Adrenal gland (tissue), 12 donors: ENCODE measurements around the gene PIGBOS1. TPM values are rescaled to one million over a fixed set of nuclear protein-coding genes. Genes with fewer than 3 reads are reported as not detected.
A peak's percentile ranks its signal among the peaks of the same experiment; 100 is the strongest.

Experiments used
- DNase-seq, 7 donors: peaks; one replicate each; pipeline ENCODE4 v3.0.0-alpha.2; 2019 to 2020
- H3K27ac ChIP-seq, 5 donors: fragments of 200-600 bp; sonication (generic) in 4 of 5; 1 replicate in 3 of 5; 2 replicates in 2 of 5; pipeline versions ENCODE4 v1.5.1 to v1.8.0; 2016 to 2020; ENCODE audit warnings: mild to moderate bottlenecking in 1 of 5
- H3K27me3 ChIP-seq: fragments of 200-600 bp; 2 replicates; pipeline ENCODE4 v1.8.0; 2021
- H3K36me3 ChIP-seq, 2 donors: fragments of 200-600 bp; replicated peaks in 1 of 2; 1 replicate in 1 of 2; 2 replicates in 1 of 2; pipeline versions ENCODE4 v1.5.1 to v1.8.0; 2018 to 2022
- H3K4me1 ChIP-seq, 2 donors: fragments of 200-600 bp; replicated peaks in 1 of 2; 1 replicate in 1 of 2; 2 replicates in 1 of 2; pipeline versions ENCODE4 v1.5.1 to v1.8.0; 2018 to 2021
- H3K4me3 ChIP-seq, 4 donors: fragments of 200-600 bp; sonication (generic) in 3 of 4; one replicate each; pipeline ENCODE4 v1.5.1; 2016 to 2018
- H3K9me3 ChIP-seq, 3 donors: fragments of 200-600 bp; sonication (generic) in 1 of 3; replicated peaks in 1 of 3; 1 replicate in 2 of 3; 2 replicates in 1 of 3; pipeline versions ENCODE4 v1.5.1 to v1.8.0; 2016 to 2021
- POLR2A ChIP-seq, 2 donors: fragments of 450-650 bp; IDR thresholded peaks; one replicate each; pipeline ENCODE4 v1.6.1; 2017; ENCODE audit warnings: antibody characterized with exemption in 2 of 2, mild to moderate bottlenecking in 2 of 2, moderate library complexity in 1 of 2
- WGBS, 4 donors: extraction: QIAGEN DNeasy Blood & Tissue Kit in 2 of 4; methylation state at CpG; one replicate each; pipeline versions ENCODE4 v1.1.5 to v1.1.7; 2013 to 2017; 5-methylcytosine and 5-hydroxymethylcytosine counted together
- intact Hi-C, 2 donors: fragments of 100-400 bp; cut with DNase I; formaldehyde crosslinking; loops; one replicate each; pipeline versions ENCODE4 v1.14.1 to v1.15.0; 2022 to 2023
- polyA plus RNA-seq, 3 donors: library from polyadenylated mRNA; stranded (reverse); fragments of 200-250 nt in 2 of 3; fragments of 350-450 nt in 1 of 3; fragmentation: Illumina TruSeq in 1 of 3; extraction: RNeasy Lipid Tissue Mini Kit (QIAGEN cat#74804) in 1 of 3; gene quantifications; one replicate each; pipeline ENCODE4 v1.2.3, GENCODE V29; 2013 to 2014
- total RNA-seq, 9 donors: library from RNA; depleted of rRNA in 4 of 9; stranded (reverse); fragments of >200 nt in 4 of 9; fragments of 120-200 nt in 1 of 9; fragmentation: NEBNext Ultra II Directional in 1 of 9; extraction: Animal tissue kit (Norgen Biotek cat#: 25700) in 1 of 9; gene quantifications; one replicate each; pipeline versions ENCODE4 v1.1.0 to v1.2.4, GENCODE V29; 2013 to 2023
- TF ChIP-seq, protein P1 (sequence below), 6 experiments: fragments of 450-650 bp in 4 of 6; fragments of 200-600 bp in 2 of 6; sonication (generic) in 1 of 6; IDR thresholded peaks; 1 replicate in 5 of 6; 2 replicates in 1 of 6; pipeline versions ENCODE4 v1.5.1 to v1.8.0; 2016 to 2021; ENCODE audit warnings: antibody characterized with exemption in 6 of 6, mild to moderate bottlenecking in 2 of 6, moderate library complexity in 1 of 6
- donor health status: healthy with polysubstance abuse.
- donor health status: Bipolar disorder and iron deficiency.
- donor health status: DM: yes; HTN: yes; CAD: no.
- donor health status: DM: no; HTN: no; CAD: no.
- donor health status: DM: no; HTN: no; CAD: no.
- donor health status: DM: yes; HTN: yes; CAD: no.

PIGBOS1 gene
- total and polyA plus RNA-seq, 12 donors, result 11.1 to 22.0 (median 15.8) TPM

DNA sequence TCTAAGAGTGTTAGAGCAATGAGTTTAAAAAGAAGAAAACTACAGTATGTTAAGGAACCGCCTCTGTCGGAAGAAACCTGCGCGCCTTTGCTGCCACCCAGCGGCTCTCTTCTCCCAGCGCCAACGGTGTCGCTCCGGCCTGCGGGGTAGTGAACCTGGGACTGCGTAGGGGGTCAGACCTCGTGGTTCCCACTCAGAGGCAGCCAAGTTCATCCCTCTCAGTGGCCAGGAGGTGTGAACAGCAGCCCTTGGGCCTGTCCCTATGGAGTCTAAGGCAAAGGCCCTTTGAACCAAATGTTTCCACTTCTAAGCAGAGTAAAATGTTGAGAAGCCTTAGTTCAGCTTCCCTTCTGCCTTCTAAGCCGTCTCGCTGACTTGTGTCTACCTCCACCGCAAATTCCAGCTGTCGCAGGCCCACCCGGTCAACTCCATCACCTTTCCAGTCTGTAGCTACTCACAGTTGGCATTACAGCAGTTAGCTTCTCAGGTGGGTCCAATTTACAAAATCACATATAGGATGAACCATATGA, 28.3 kb downstream of the PIGBOS1 start:
- peak overlapping the region in 2 of 4 donors; percentile 75 to 87 for H3K4me3 ChIP-seq
- intact Hi-C loops, result loop anchor here (2.0 to 10.0 kb wide), 3 partner anchors 68 to 144 kb away; no protein-coding TSS in a partner anchor
- TF ChIP-seq POLR2A (IDR thresholded peaks at IDR 0.05), result no peak
- TF ChIP-seq, protein P1, sequence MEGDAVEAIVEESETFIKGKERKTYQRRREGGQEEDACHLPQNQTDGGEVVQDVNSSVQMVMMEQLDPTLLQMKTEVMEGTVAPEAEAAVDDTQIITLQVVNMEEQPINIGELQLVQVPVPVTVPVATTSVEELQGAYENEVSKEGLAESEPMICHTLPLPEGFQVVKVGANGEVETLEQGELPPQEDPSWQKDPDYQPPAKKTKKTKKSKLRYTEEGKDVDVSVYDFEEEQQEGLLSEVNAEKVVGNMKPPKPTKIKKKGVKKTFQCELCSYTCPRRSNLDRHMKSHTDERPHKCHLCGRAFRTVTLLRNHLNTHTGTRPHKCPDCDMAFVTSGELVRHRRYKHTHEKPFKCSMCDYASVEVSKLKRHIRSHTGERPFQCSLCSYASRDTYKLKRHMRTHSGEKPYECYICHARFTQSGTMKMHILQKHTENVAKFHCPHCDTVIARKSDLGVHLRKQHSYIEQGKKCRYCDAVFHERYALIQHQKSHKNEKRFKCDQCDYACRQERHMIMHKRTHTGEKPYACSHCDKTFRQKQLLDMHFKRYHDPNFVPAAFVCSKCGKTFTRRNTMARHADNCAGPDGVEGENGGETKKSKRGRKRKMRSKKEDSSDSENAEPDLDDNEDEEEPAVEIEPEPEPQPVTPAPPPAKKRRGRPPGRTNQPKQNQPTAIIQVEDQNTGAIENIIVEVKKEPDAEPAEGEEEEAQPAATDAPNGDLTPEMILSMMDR (IDR thresholded peaks at IDR 0.05), result peak; percentile 71 to 96 (median 90)
- 16 to 22% (median 20%) methylated on average over 16 to 17 of the region's 17 CpGs for WGBS, 4 donors
- H3K4me1 ChIP-seq, result peaks cover 0 to 15% of the 10 kb centered on the region in 2 donors
- H3K27me3 ChIP-seq, result no peaks in the 10 kb centered on the region
- DNase-seq, result peak; percentile 83 to 92 (median 88)
- H3K27ac ChIP-seq, result peak overlapping the region; percentile 83 to 94 (median 87)
- H3K9me3 ChIP-seq, result no peaks in the 10 kb centered on the region
- H3K36me3 ChIP-seq, result no peaks in the 10 kb centered on the region

DNA sequence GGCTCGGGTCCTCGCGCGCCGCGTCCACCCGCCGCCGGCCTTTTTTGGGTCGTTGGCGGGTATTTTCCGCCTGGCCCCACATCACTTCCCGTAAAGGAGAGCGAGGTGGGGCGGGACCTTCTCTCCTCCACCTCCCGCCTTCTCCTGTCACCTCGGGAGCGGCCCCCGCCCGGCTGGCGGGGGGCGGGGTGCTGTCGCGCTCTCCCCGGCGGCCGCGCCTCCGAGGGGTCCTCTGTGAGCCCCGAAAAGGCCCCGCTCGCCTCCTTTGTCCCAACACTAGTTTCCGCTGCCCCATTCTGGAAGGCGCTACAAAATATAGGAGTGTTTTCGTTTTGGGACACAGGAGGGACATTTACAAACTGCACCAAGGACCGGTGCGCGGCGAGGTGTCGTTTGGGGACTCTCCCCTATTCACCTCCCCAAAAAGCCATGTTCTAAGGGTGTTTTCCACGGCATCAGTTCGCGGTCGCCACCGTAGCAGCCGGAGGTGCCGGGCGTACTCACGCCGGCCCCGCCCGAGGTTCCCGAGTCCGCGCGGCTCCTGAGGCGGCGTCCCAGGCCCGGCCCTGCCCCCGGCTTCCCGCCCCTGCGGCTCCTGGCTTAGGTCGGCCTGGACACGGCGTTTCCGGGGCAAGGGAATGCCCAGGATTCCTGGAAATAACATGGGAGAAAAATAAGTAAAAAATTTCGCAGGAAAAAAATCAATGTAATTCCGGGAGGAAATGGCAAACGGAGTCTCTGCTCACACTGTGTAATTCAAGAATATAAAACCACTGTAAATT, 29.0 kb downstream of the PIGBOS1 start, which contains the start of gene RAB27A:
TSS of gene RAB27A (minus strand) at position 68 of the 782 bp plus-strand sequence. CDS start 54,879 bp downstream, outside the sequence.
- Histone ChIP-seq H3K36me3 (no peaks in the 10 kb centered on the region), H3K27ac (peak within 1 kb of the TSS; percentile 83 to 94 (median 87)), H3K9me3 (no peaks in the 10 kb centered on the region), H3K4me3 (peak within 1 kb of the TSS; percentile 75 to 87 (median 84)), H3K27me3 (no peaks in the 10 kb centered on the region), H3K4me1 (peaks cover 0 to 17% of the 10 kb centered on the region in 2 donors)
- DNase-seq, result peak; percentile 77 to 87 (median 81)
- intact Hi-C loops, result loop anchor here (2.0 to 10.0 kb wide), 3 partner anchors 67 to 145 kb away; no protein-coding TSS in a partner anchor
- TF ChIP-seq, protein P1 (IDR thresholded peaks at IDR 0.05), result no peak
- TF ChIP-seq POLR2A (IDR thresholded peaks at IDR 0.05), result peak; percentile 19 to 68
- WGBS, 4 donors, result 0 to 1% (median 0%) methylated on average over 30 to 69 of the region's 69 CpGs

DNA sequence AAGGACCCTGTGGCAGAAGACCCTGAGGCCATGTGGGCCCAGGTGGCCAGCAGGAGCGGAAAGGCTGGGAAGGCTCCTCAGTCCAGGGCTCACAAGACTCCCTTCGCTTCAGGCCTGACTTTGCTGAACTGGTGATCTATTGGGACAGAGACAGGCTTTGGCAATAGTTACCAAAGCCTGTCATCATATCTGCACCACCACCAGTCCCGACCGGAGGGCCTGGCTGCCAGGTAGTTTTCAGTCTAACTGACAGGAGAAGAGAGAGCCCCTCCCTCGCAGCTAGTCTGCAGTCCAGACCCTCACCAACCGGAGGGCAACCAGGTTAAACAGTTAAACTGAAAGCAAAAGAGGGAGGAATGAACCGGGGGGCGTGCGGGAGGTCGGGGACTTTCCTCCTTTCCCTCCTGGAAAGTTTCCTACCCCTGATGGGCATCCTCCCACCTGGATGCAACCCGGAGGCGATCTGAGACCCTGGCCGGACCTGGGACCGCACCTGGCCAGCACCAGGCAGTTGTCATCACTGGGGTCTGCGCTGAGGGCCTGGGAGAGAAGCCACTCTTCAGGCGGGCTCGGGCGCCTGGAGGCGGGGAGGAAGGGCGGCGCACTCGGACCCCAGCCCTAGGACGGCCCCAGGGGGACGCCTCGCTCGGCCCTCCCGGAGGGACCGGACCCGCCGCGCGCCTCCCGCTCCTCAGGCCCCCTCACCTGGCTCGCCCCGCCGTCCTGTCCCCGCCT, 29.7 kb downstream of the PIGBOS1 start:
- peak; percentile 41 to 72 (median 54) for DNase-seq
- Histone ChIP-seq H3K27me3 (no peaks in the 10 kb centered on the region), H3K9me3 (no peaks in the 10 kb centered on the region), H3K4me1 (peaks cover 0 to 24% of the 10 kb centered on the region in 2 donors), H3K27ac (peak overlapping the region; percentile 83 to 94 (median 87)), H3K36me3 (no peaks in the 10 kb centered on the region), H3K4me3 (peak overlapping the region; percentile 75 to 87 (median 84))
- peak in 1 of 2 donors; percentile 61 for TF ChIP-seq POLR2A (IDR thresholded peaks at IDR 0.05)
- TF ChIP-seq, protein P1 (IDR thresholded peaks at IDR 0.05), result no peak
- 1 to 3% (median 2%) methylated on average over 15 to 37 of the region's 37 CpGs for WGBS, 4 donors
- intact Hi-C loops, result no loop called here
